Adrenal gland (tissue), 5 donors: Measurements from ENCODE around the gene NUDCD2.

ENCODE experiments used
- POLR2A ChIP-seq, 2 donors: fragments of 450-650 bp; IDR thresholded peaks; one replicate each; pipeline ENCODE4 v1.6.1; 2017; ENCODE audit warnings: antibody characterized with exemption in 2 of 2, mild to moderate bottlenecking in 2 of 2, moderate library complexity in 1 of 2
- TF ChIP-seq, protein P1 (sequence below), 6 experiments: fragments of 450-650 bp in 4 of 6; fragments of 200-600 bp in 2 of 6; sonication (generic) in 1 of 6; IDR thresholded peaks; 1 replicate in 5 of 6; 2 replicates in 1 of 6; pipeline versions ENCODE4 v1.5.1 to v1.8.0; 2016 to 2021; ENCODE audit warnings: antibody characterized with exemption in 6 of 6, mild to moderate bottlenecking in 2 of 6, moderate library complexity in 1 of 6
- donor health status: DM: no; HTN: no; CAD: no.

DNA sequence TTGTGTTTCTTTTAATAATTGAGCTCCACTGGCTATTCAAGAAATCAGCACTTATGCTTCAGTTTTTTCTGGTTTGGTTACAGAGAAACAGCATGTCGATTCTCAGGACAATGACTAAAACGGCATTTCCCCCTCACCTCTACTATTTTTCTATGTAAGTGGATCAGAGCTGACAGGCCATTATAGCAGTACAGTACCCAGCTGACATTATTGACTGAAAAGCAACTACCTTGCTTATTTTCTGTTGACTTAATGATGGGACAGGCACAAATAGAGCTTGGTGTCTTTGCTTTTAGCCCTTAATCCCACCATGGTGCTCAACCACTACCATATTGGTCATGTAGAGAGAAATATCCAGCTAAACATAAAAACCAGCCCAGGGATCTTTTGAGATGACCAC, 57.9 kb downstream of the NUDCD2 start:
- TF ChIP-seq, protein P1, sequence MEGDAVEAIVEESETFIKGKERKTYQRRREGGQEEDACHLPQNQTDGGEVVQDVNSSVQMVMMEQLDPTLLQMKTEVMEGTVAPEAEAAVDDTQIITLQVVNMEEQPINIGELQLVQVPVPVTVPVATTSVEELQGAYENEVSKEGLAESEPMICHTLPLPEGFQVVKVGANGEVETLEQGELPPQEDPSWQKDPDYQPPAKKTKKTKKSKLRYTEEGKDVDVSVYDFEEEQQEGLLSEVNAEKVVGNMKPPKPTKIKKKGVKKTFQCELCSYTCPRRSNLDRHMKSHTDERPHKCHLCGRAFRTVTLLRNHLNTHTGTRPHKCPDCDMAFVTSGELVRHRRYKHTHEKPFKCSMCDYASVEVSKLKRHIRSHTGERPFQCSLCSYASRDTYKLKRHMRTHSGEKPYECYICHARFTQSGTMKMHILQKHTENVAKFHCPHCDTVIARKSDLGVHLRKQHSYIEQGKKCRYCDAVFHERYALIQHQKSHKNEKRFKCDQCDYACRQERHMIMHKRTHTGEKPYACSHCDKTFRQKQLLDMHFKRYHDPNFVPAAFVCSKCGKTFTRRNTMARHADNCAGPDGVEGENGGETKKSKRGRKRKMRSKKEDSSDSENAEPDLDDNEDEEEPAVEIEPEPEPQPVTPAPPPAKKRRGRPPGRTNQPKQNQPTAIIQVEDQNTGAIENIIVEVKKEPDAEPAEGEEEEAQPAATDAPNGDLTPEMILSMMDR (IDR thresholded peaks at IDR 0.05) = no peak
- TF ChIP-seq POLR2A (IDR thresholded peaks at IDR 0.05) = no peak
